GM06990 (cell line): ENCODE results near the gene GBA3.

Source experiments
- DNase-seq: peaks from one replicate; pipeline ENCODE4 v3.0.0-alpha.2; 2011; ENCODE audit not compliant: insufficient read length; ENCODE audit errors: extremely low read depth
- H3K27me3 ChIP-seq: replicated peaks from 2 replicates; pipeline ENCODE4 v1.6.0; 2011; ENCODE audit warnings: low read length; ENCODE audit not compliant: control insufficient read depth, insufficient read depth
- H3K36me3 ChIP-seq: 2 replicates; pipeline ENCODE4 v1.5.1; 2011; ENCODE audit warnings: low read length; ENCODE audit not compliant: control insufficient read depth, insufficient read depth
- H3K4me3 ChIP-seq: replicated peaks from 2 replicates; pipeline ENCODE4 v1.5.1; 2011; ENCODE audit warnings: low read depth, mild to moderate bottlenecking, control low read depth, low read length
- TF ChIP-seq, protein P1 (sequence below): IDR thresholded peaks from 2 replicates; pipeline ENCODE4 v1.5.1; 2011; ENCODE audit warnings: low read length, control low read depth, mild to moderate bottlenecking, inconsistent platforms; ENCODE audit not compliant: insufficient read depth, poor library complexity, severe bottlenecking

Gene GBA3

DNA sequence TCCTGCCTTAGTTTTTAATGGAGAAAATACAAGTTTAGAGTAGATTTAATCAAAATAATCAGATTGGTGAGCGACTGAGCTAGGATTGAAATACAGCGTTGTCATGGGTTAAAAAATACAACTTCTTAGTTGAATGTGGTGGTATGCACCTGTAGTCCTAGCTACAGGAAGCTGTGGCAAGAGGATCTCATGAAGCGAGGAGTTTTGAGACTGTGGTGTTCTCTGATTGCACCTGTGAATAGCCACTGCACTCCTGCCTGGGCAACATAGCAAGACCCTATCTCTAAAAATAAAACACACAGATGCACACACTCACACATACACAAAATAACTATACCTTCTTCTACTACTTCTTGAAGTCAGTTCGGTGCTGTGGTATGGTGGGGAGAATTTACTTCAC lies 19.8 kb upstream of the GBA3 start:
- H3K27me3 ChIP-seq = no peaks in the 10 kb centered on the region
- no peak for DNase-seq
- H3K4me3 ChIP-seq = no peak overlapping the region
- TF ChIP-seq, protein P1, sequence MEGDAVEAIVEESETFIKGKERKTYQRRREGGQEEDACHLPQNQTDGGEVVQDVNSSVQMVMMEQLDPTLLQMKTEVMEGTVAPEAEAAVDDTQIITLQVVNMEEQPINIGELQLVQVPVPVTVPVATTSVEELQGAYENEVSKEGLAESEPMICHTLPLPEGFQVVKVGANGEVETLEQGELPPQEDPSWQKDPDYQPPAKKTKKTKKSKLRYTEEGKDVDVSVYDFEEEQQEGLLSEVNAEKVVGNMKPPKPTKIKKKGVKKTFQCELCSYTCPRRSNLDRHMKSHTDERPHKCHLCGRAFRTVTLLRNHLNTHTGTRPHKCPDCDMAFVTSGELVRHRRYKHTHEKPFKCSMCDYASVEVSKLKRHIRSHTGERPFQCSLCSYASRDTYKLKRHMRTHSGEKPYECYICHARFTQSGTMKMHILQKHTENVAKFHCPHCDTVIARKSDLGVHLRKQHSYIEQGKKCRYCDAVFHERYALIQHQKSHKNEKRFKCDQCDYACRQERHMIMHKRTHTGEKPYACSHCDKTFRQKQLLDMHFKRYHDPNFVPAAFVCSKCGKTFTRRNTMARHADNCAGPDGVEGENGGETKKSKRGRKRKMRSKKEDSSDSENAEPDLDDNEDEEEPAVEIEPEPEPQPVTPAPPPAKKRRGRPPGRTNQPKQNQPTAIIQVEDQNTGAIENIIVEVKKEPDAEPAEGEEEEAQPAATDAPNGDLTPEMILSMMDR = no peak
- H3K36me3 ChIP-seq = no peaks in the 10 kb centered on the region

DNA sequence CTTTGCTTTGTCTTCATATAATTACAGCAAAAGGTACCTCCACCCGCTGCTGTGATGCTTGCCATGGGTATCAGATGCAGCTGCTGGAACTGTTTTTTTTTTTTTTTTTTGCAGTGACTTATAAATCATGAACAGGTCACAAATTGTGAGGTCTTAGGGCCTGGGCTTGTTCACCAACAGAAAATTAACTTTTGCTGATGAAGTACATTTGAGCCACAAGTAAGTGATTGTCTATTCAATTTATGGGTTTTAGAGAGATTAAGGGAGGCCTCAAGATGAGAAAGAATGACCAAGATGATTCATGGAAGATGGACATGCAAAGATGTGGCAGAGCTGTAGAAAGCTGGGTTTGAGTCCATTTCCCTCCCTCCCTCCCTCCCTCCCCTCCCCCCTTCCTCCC lies 18.0 kb upstream of the GBA3 start:
- TF ChIP-seq, protein P1 = no peak
- Histone ChIP-seq H3K27me3 (no peaks in the 10 kb centered on the region), H3K4me3 (no peak overlapping the region), H3K36me3 (no peaks in the 10 kb centered on the region)
- no peak for DNase-seq

DNA sequence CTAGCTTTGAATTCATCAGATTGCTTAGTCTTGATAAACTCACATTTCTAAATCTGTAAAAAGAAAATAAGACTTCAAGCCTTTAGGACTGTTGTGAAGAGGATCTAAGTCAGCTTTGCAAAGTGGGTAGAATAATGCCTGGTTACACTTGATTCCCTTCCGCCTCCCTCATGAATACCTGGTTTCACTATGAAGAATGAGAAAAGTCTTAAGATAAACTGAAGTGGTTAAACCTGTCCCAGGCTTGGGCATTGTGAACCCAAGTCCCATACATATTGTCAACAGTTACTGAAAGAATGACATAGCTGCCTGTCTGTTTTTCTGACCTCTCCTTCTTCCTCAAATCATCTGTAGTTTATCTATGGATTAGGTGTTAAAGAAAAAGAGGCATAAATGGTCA lies 16.7 kb upstream of the GBA3 start:
- Histone ChIP-seq H3K27me3 (no peaks in the 10 kb centered on the region), H3K4me3 (no peak overlapping the region), H3K36me3 (no peaks in the 10 kb centered on the region)
- no peak for DNase-seq
- TF ChIP-seq, protein P1 = no peak

DNA sequence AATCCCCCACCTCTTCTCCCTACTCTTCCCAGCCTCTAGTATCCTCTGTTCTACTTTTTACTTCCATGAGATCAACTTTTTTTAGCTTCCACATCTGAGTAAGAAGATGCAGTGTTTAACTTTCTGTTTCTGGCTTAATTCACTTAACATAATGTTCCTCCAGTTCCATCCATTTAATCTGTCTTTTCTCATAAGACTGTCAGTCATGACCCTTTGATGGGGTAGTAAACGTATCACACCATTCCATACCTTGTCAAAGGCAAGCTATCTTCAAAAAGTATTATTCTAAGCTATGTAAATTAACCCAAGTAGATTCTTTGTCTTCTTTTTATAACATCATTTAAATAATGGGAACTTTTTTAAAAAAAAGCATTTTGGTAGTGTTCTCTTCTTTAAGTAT lies 15.0 kb upstream of the GBA3 start:
- Histone ChIP-seq H3K36me3 (no peaks in the 10 kb centered on the region), H3K4me3 (no peak overlapping the region), H3K27me3 (no peaks in the 10 kb centered on the region)
- TF ChIP-seq, protein P1 = no peak
- no peak for DNase-seq

DNA sequence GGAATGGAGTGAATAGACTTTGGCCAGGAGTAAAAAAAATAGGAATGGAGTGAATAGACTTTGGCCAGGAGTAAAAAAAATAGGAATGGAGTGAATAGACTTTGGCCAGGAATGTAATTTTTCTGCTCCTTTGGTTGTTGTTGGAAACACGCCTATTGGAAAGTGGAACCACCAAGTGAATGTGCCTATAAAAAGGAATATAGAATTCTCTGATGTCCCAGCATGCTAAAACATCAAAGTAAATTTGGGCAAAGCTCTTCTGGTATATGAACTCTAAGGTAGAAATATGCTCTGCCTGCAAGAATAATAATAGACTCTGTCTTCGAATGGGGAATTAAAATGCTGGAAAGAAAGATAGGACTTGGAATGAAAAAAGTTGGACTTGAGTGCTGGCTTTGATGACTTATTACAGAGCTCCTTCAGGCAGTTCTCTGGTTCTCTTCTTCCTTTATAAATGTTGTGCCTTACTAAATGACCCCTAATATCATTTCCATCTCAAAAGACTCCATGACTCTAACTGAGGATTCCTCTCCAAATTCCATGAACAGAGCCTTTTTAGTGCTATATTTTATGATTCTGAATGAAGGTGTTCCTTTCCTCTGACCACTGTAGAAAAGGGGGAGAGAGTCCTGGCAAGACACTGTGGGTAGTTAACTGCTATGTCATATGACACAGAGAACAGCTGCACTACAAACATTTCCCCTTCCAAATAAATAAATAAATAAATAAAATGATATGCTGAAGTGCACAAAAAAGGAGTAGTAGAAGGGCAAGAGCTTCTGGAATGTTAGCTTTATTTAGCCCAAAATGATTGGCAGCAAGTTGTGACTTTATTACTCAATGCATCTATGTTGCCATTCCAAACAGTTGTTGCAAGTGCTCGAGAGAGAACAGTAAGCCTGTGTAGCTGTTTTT lies 13.5 kb upstream of the GBA3 start:
- DNase-seq = no peak
- Histone ChIP-seq H3K4me3 (no peak overlapping the region), H3K27me3 (no peaks in the 10 kb centered on the region), H3K36me3 (no peaks in the 10 kb centered on the region)
- TF ChIP-seq, protein P1 = no peak
